GM12874 (cell line): Measurements from ENCODE around the gene SOX5.

ENCODE experiments used
- TF ChIP-seq, protein P1 (sequence below): IDR thresholded peaks from 2 replicates; pipeline ENCODE4 v1.5.1; 2011; ENCODE audit warnings: low read depth, mild to moderate bottlenecking, control low read depth, low read length, moderate library complexity; ENCODE audit not compliant: insufficient read depth

SOX5 gene

DNA sequence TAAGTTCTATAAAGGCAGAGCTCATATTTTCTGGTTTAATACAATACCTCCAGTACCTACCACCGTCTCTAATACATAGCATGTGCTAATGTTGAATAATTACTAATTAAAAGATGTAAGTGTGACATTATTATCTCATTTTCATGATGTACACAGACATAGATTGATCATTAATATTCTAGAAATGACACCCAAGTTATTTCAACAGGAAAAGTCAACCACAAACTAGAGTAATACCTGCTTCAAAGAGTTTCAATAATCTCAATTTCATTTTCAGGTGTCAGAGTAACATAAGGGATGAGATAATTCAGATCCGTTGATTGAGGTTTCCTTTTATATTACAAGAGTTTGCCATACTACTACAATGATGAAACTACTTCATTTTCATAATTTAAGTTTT, 388.9 kb downstream of the SOX5 start:
- TF ChIP-seq, protein P1, sequence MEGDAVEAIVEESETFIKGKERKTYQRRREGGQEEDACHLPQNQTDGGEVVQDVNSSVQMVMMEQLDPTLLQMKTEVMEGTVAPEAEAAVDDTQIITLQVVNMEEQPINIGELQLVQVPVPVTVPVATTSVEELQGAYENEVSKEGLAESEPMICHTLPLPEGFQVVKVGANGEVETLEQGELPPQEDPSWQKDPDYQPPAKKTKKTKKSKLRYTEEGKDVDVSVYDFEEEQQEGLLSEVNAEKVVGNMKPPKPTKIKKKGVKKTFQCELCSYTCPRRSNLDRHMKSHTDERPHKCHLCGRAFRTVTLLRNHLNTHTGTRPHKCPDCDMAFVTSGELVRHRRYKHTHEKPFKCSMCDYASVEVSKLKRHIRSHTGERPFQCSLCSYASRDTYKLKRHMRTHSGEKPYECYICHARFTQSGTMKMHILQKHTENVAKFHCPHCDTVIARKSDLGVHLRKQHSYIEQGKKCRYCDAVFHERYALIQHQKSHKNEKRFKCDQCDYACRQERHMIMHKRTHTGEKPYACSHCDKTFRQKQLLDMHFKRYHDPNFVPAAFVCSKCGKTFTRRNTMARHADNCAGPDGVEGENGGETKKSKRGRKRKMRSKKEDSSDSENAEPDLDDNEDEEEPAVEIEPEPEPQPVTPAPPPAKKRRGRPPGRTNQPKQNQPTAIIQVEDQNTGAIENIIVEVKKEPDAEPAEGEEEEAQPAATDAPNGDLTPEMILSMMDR, result no peak

DNA sequence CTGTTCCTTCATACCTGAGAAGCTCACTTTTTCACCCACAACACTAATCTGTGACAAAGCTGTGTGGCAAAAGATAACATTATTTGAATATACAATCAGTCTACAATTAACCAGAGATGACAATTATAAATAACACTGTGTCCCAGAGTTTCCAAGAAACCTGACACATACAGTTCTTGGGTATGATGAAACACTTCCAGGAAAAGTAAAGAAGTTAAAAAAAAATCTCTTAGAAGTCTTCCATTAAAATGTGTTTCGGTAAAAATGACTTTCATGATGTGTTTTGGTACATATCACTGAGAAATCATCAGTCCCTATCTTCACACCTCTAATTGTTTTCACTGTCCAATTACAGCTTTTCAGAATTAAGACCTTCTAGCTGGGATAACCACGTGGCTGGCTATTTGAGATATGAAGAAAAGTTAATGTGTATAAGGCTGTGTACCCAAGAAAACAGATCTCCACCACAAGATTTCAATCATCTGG, 390.2 kb downstream of the SOX5 start:
- TF ChIP-seq, protein P1, result no peak

DNA sequence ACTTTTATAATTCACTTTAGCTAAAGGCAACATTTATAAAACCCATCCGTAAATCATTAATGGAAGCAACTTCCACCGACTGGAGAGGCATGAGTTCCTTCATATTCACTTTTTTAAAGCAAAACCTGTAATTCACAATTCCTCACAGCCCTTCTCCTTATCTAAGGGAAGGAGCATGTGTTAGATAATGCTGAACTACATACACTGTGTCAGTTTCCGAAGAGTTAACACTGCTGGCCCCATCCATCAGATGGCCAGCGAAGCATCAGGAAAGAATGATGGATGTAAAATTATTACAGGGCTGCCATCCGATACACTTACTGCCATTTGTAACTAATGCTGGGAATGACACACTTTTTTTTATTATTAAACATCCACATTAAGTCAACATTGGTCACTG, 392.8 kb downstream of the SOX5 start:
- TF ChIP-seq, protein P1, result no peak

DNA sequence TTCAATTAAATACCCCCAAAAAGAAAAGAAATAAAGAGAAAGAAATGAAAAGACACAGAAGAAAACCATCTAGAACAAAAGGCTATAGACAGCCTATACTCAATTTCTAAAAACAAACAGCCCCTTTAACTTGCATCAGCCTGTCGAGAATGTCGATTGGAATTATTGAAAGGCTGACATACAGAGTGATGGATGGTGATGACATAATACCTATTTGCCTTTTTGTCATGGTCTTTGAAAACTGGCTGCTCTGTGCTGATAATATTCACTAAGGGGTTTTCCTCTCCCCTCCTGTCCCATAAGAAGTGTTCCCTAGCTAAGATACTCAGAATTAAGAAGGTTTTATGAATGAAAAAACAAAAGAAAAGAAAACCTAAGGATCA, 393.7 kb downstream of the SOX5 start:
- TF ChIP-seq, protein P1, result no peak

DNA sequence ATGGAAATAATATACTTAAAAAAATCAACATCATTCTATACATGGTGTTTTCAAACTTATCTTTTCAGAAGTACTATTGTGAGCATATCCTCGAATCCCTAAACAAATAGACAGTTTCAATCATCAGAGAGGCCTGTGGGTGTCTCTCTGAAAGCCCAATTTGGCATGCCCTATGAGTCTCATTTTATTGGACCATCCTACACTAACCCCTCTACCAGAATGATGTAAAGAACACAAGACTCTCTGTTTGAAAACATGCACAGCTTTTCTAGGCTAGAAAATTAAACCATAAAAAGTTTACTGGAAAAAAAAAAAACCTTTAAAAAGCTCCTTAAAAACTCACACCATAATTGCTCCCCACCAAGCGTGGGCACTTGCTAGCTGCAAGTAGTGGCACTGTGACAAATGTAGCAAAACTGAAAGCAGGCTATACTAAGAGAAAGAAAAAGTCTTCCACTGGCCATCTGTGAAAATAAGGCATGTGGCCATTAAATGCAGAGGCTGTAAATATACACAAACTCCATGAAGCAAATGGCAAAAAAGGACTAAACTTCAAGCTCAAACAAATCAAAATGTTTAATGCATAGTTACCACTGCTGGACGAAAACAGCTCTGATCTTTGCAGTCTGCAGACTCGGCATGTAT, 394.2 kb downstream of the SOX5 start:
- TF ChIP-seq, protein P1, result no peak

DNA sequence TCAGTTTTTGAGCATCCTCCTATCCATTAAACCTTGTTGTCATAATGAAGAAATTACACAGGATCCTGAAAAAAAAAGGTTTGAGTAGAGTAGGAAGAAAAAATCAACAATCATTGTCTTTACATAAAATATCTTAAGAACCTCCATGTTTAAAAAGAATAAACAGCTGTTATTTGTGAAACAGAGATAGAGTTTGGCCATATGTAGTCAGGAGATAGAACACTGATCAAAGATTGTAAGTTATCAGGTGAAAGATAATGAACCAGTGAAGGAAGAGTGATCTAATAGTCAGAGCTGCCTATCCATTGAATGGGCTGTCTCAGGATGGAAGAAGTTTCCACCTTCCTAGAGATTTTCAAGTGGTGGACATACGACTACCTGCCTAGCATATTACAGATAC, 397.1 kb downstream of the SOX5 start:
- TF ChIP-seq, protein P1, result no peak

DNA sequence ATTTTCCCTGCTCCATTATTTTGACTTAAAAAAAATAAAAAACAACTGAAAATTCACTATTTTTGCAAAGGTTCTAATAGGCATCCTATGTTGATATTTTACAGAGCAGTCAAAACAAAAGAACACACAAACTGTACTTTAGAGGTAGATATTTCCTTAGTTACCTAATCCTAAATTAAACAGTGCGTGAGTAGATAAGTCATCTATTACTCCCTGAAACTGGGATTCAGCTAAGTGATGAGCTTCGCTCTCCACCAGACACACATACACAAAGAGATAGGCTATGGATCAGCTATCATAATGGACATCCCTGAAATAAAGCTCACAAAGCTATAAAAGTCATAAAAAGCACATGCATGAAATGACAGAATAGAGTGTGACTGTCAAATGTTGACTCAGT, 398.7 kb downstream of the SOX5 start:
- TF ChIP-seq, protein P1, result no peak
